Measurements from ENCODE around the gene C4orf36. TPM values are rescaled to one million over a fixed set of nuclear protein-coding genes. Genes with fewer than 3 reads are reported as not detected.
A peak's percentile ranks its signal among the peaks of the same experiment; 100 is the strongest.
"Not testable (repeated sequence)": the region's sequence is repeated elsewhere in the genome, so short reads cannot be mapped to it uniquely, and the experiment has no call there.

The C4orf36 gene
- polyA plus RNA-seq, 5 donors = 10.3 to 11.7 (median 10.9) TPM

DNA sequence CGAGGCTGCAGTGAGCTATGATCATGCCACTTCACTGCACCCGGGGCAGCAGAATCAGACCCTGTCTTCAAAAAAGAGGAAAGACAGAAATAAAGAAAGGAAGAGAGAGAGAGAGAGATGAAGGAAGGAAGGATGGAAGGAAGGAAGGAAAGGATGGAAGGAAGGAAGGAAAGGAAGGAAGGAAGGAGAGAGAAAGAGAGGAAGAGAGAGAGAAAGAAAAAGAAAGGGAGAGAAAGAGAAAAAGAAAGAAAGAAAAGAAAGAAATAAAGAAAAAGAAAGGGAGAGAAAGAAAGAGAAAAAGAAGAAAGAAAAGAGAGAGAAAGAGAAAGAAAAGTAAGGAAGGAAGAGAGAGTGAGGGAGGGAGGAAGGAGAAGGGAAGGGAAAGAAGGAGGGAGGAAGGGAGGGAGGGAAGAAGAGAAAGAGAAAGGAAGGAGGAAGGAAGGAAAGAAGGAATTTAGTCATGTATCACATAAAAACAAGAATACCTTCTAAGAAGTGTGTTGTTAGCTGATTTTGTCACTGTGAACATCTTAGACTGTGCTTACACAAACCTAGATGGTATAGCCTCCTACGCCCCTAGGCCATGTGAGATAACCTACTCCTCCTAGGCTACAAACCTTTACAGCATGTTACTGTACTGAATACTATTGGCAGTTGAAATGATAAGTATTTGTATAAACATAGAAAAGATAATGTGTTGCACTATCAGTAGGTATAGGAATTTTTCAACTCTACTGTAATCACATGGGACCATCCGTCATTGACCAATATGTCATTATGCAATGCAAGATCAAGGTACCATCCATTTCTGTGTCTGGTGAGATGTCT, 25.2 kb upstream of the C4orf36 start:
- no peak for DNase-seq

DNA sequence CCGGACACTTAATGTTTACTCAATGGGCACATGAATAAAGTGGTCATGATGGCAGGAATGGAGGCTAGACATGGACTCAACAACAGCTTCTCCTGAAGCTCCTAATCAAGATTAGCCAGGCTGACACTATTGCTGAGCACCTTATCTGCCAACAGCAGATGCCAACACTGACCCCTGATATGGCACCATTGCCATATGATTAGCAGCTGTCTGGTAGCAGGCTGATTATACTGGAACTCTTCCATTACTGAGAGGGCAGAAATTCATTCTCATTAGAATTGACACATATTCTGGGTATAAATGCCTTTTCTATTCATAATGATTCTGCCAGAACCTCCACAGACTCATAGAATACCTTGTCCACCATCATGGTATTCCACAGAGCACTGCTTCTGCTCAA, 24.2 kb upstream of the C4orf36 start:
- no peak for DNase-seq

DNA sequence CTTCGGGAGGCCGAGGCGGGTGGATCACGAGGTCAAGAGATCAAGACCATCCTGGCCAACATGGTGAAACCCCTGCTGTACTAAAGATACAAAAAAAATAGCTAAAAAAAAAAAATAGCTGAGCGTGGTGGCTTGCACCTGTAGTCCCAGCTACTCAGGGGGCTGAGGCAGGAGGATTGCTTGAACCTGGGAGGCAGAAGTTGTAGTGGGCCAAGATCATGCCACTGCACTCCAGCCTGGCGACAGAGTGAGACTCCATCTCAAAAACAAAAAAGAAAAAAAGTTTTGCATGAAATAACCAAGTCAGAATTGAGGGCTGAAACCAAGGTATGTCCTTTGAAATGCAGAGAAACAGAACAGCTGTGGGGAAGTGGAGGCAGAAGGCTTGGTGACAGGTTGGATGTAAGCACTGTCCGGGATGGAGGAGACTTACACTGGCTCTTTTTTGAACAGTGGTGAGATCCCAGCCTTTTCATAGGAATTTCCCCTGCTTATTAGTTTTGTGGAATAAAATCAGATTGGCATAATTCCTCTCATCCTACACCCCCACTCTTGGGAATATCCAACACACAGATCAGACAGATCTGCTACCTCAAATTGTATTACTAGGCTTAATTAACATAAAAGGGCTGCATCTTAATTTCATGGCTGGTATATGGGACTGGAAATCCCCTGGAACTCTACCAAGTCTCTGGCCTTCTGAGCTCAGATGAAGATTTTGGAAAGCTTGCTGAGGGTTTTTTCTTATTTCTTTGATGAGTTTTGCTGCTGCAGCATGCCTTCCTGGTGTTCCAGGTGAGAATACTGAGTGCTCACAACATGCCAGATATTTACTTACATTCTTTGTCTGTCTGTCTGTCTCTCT, 18.8 kb upstream of the C4orf36 start:
- no peak for DNase-seq

DNA sequence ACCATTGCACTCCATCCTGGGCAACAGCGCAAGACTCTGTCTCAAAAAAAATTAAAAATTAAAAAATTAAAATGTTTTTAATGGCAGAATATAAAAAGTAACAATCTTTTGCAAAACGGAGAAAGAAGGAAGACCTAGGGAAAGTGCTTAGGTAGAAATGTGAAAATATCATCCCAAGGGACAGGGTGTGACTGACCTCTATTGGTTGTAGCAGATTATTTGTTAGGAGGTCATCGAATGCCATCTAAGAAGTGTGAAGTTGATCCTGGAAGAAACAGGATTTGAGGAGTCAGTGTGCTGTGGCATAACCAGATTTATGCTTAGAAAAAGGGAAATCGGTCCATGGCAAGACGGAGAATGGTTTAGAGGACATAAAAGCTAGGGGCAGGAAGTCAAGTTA, 18.1 kb upstream of the C4orf36 start:
- DNase-seq = no peak

GRCh38 chr4:86909546-86910295, 17.5 kb upstream of the C4orf36 start:
- no peak for DNase-seq

GRCh38 chr4:86908251-86908657, 16.0 kb upstream of the C4orf36 start:
- peak; percentile 56 to 64 for DNase-seq

DNA sequence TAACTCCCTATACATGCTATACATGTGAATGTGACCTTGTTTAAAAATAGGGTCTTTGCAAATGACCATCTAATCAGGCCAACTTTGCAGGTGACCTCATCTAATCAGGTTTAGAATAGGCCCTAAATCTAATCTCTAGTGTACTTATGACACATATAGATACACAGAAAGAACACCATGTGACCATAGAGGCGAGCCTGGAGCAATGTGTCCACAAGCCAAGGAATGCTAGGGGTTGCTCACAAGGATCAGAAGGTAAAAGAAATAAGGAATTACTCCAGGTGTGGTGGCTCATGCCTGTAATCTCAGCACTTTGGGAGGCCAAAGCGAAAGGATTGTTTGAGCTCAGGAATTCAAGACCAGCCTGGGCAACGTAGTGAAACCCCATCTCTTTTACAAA, 9.6 kb upstream of the C4orf36 start:
- DNase-seq = no peak

GRCh38 chr4:86898562-86898961, 6.3 kb upstream of the C4orf36 start:
- no peak for DNase-seq

- no peak for DNase-seq
These were observed 4.4 kb upstream of the C4orf36 start for GRCh38 chr4:86896596-86896995.

GRCh38 chr4:86895692-86896488, 3.7 kb upstream of the C4orf36 start:
- DNase-seq = peak; percentile 58 to 68

- no peak for DNase-seq
These were observed 2.2 kb upstream of the C4orf36 start for GRCh38 chr4:86894455-86894854.

- no peak for DNase-seq
These were observed 914 bp upstream of the C4orf36 start for GRCh38 chr4:86893136-86893535.

- no peak for DNase-seq
These were observed 376 bp upstream of the C4orf36 start for GRCh38 chr4:86892636-86892960.

DNA sequence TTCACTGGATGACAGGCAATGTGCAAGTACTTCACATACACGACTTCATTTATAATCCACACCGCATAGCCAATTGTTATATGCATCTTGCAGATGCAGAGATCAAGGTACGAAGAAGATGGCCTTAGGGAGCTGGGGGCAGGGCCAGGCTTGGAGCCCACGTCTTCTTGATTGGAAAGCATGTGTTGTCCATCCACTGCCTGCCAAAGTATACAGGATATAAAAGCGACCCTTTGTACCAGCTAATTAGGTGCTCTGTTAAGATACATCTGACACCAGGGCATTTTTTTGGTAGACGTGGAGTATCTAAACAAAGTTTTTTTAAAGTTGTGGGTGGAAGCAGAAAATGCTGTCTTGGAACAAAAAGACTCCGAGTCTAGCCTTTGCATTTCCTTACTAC, 1.4 kb downstream of the C4orf36 start:
- DNase-seq = peak; percentile 82

- DNase-seq = no peak
These were observed 12.6 kb downstream of the C4orf36 start for GRCh38 chr4:86879641-86880040.

GRCh38 chr4:86878640-86879039, 13.6 kb downstream of the C4orf36 start:
- no peak for DNase-seq

- no peak for DNase-seq
These were observed 15.1 kb downstream of the C4orf36 start for GRCh38 chr4:86876894-86877685.

DNA sequence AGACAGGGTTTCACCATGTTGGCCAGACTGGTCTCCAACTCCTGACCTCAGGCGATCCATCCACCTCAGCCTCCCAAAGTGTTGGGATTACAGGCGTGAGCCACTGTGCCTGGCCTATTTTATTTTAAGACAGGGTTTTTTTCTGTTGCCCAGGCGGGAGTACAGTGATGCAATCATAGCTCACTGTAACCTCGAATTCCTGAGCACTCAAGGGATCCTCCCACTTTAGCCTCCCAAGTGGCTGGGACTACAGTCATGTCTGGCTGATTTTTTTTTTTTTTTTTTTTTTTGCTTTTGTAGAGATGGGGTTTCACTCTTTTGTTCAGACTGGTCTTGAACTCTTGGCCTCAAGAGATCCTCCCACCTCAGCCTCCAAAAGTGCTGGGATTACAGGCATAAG, 16.8 kb downstream of the C4orf36 start:
- DNase-seq = not testable (repeated sequence)

GRCh38 chr4:86872135-86872534, 20.1 kb downstream of the C4orf36 start:
- DNase-seq = no peak

DNA sequence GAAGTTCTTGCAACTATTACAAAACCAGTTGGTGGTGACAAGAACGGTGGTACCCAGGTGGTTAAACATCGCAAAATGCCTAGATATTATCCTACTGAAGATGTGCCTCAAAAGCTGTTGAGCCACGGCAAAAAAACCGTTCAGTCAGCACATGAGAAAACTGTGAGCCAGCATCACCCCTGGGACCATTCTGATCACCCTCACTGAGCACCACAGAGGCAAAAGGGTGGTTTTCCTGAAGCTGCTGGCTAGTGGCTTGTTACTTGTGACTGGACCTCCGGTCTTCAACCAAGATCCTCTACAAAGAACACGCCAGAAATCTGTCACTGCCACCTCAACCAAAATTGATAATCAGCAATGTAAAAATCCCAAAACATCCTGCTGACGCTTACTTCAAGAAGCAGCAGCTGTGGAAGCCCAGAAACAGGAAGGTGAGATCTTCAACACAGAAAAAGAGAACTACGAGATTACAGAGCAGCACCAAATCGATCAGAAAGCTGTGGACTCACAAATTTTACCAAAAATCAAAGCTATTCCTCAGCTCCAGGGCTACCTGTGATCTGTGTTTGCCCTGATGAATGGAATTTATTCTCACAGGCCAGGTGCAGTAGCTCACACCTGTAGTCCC, 21.7 kb downstream of the C4orf36 start:
- DNase-seq = no peak

All from right lung (tissue), 5 donors.